Measurements from ENCODE around the gene CTNND2.
"Not testable (repeated sequence)": the region's sequence is repeated elsewhere in the genome, so short reads cannot be mapped to it uniquely, and the experiment has no call there.

CTNND2 gene

DNA sequence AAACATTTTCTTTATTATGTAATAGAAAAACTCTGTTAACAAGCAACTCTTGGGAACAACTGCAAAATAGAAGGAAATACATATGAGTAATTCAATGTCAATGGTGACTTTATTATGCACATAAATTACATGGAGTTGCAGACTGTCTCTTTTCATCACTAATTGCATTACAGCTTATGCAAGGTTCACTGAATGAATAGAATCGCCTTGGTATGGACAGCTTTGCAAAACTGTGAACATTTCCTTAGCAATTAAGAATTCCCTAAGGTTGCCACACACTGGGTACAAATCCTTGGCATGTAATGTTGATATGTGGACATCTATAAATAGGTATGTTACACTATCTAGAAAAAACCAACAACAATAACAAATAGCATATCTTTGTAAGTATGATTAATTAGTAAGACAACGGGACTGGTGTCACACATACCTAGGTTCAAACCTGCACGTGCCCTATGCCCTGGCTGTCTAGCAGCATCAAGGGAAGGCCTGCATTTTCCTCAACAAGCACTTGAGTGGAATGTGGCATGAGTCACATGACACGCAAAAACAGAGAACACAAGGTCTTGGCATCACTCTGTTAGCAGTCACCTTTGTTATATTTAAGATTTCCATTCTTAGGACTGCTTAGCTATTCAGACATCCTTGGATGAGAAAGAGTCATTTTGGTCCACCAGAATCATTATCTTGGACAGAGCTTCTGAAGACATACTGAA lies 263.9 kb downstream of the CTNND2 start:
- no peaks in the 10 kb centered on the region for H3K27me3 ChIP-seq (ENCODE audit: insufficient read depth, low read length)
- no peak overlapping the region for H3K27ac ChIP-seq (ENCODE audit: low read depth, low read length)
- H3K36me3 ChIP-seq (ENCODE audit: insufficient read depth, low read length) = no peaks in the 10 kb centered on the region
- no peak overlapping the region for H3K4me3 ChIP-seq (ENCODE audit: low read depth, low read length)
- H3K4me1 ChIP-seq (ENCODE audit: control insufficient read depth, insufficient read depth, low read length, unreplicated experiment) = no peaks in the 10 kb centered on the region
- no peak overlapping the region for H2AFZ ChIP-seq (ENCODE audit: low read length, unreplicated experiment)
- no peaks in the 10 kb centered on the region for H3K79me2 ChIP-seq (ENCODE audit: control insufficient read depth, insufficient read depth, low read length, unreplicated experiment)

GRCh38 chr5:11622785-11623184 lies 281.5 kb downstream of the CTNND2 start:
- Histone ChIP-seq H3K79me2 (ENCODE audit: control insufficient read depth, insufficient read depth, low read length, unreplicated experiment) (no peaks in the 10 kb centered on the region), H3K4me1 (ENCODE audit: control insufficient read depth, insufficient read depth, low read length, unreplicated experiment) (no peaks in the 10 kb centered on the region), H2AFZ (ENCODE audit: low read length, unreplicated experiment) (no peak overlapping the region), H3K27ac (ENCODE audit: low read depth, low read length) (no peak overlapping the region), H3K36me3 (ENCODE audit: insufficient read depth, low read length) (no peaks in the 10 kb centered on the region), H3K4me3 (ENCODE audit: low read depth, low read length) (no peak overlapping the region), H3K27me3 (ENCODE audit: insufficient read depth, low read length) (no peaks in the 10 kb centered on the region)

DNA sequence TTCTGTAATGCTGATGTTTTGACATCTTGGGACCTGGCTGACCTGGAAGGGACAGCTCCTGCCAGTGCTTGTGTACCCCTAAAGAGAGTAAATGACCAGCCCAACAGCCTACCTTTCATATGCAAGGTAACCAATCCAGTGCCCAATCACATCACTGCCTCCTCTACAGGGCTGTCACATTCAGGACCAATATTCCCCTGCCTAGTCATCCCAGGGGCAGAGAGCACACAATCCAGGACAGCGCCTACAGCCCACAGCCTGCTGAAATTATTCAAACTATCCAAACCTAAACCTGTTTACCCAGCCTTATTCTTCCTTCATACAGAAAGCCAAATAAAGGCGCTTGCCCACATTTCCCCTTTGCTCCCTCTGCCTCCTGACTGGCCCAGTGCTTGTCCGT lies 284.1 kb downstream of the CTNND2 start:
- no peaks in the 10 kb centered on the region for H3K27me3 ChIP-seq (ENCODE audit: insufficient read depth, low read length)
- H3K79me2 ChIP-seq (ENCODE audit: control insufficient read depth, insufficient read depth, low read length, unreplicated experiment) = no peaks in the 10 kb centered on the region
- H3K36me3 ChIP-seq (ENCODE audit: insufficient read depth, low read length) = no peaks in the 10 kb centered on the region
- no peak overlapping the region for H2AFZ ChIP-seq (ENCODE audit: low read length, unreplicated experiment)
- no peak overlapping the region for H3K4me3 ChIP-seq (ENCODE audit: low read depth, low read length)
- no peak overlapping the region for H3K27ac ChIP-seq (ENCODE audit: low read depth, low read length)
- H3K4me1 ChIP-seq (ENCODE audit: control insufficient read depth, insufficient read depth, low read length, unreplicated experiment) = no peaks in the 10 kb centered on the region

GRCh38 chr5:11619339-11620024 lies 284.8 kb downstream of the CTNND2 start:
- Histone ChIP-seq H3K27ac (ENCODE audit: low read depth, low read length) (no peak overlapping the region), H3K79me2 (ENCODE audit: control insufficient read depth, insufficient read depth, low read length, unreplicated experiment) (no peaks in the 10 kb centered on the region), H2AFZ (ENCODE audit: low read length, unreplicated experiment) (no peak overlapping the region), H3K4me1 (ENCODE audit: control insufficient read depth, insufficient read depth, low read length, unreplicated experiment) (no peaks in the 10 kb centered on the region), H3K4me3 (ENCODE audit: low read depth, low read length) (no peak overlapping the region), H3K27me3 (ENCODE audit: insufficient read depth, low read length) (no peaks in the 10 kb centered on the region), H3K36me3 (ENCODE audit: insufficient read depth, low read length) (no peaks in the 10 kb centered on the region)

DNA sequence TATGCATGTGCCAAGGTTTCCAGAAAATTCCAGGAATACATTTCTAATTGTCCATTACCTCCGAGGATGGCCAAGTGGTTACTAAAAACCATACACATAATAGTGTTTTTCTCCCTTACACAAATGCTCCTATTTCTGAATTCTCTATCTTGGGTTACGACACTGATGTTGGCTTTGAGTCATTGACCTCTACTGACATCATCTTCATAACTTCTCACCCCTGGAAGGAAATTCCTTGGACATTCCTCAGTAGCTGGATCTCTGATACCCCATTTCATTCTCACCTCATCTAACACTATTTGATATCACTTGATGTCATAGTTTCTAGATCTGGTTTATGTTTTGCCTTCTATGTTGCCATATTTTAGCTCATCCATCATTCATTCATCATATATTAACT lies 287.2 kb downstream of the CTNND2 start:
- no peak overlapping the region for H3K27ac ChIP-seq (ENCODE audit: low read depth, low read length)
- H3K79me2 ChIP-seq (ENCODE audit: control insufficient read depth, insufficient read depth, low read length, unreplicated experiment) = no peaks in the 10 kb centered on the region
- H3K4me3 ChIP-seq (ENCODE audit: low read depth, low read length) = no peak overlapping the region
- H3K36me3 ChIP-seq (ENCODE audit: insufficient read depth, low read length) = no peaks in the 10 kb centered on the region
- no peak overlapping the region for H2AFZ ChIP-seq (ENCODE audit: low read length, unreplicated experiment)
- H3K4me1 ChIP-seq (ENCODE audit: control insufficient read depth, insufficient read depth, low read length, unreplicated experiment) = no peaks in the 10 kb centered on the region
- no peaks in the 10 kb centered on the region for H3K27me3 ChIP-seq (ENCODE audit: insufficient read depth, low read length)

- not testable (repeated sequence) for H3K4me3 ChIP-seq (ENCODE audit: low read depth, low read length); H3K4me1 ChIP-seq (ENCODE audit: control insufficient read depth, insufficient read depth, low read length, unreplicated experiment); H3K27me3 ChIP-seq (ENCODE audit: insufficient read depth, low read length); H3K27ac ChIP-seq (ENCODE audit: low read depth, low read length); H2AFZ ChIP-seq (ENCODE audit: low read length, unreplicated experiment); H3K79me2 ChIP-seq (ENCODE audit: control insufficient read depth, insufficient read depth, low read length, unreplicated experiment); H3K36me3 ChIP-seq (ENCODE audit: insufficient read depth, low read length)
These were observed 287.6 kb downstream of the CTNND2 start for GRCh38 chr5:11616624-11617023.

DNA sequence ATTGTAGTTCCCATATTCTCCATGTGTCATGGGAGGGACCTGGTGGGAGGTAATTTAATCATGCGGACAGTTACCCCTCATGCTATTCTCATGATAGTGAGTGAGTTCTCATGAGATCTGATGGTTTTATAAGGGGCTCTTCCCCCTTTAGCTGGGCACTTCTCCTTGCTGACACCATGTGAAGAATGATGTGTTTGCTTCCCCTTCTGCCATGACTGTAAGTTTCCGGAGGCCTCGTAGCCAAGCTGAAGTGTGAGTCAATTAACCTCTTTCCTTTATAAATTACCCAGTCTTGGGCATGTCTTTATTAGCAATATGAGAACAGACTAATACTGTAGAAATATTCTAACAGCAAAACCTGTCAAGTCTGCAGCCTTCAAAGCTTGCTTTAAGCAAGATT lies 293.2 kb downstream of the CTNND2 start:
- Histone ChIP-seq H3K4me3 (ENCODE audit: low read depth, low read length) (no peak overlapping the region), H3K36me3 (ENCODE audit: insufficient read depth, low read length) (no peaks in the 10 kb centered on the region), H3K4me1 (ENCODE audit: control insufficient read depth, insufficient read depth, low read length, unreplicated experiment) (no peaks in the 10 kb centered on the region), H3K27ac (ENCODE audit: low read depth, low read length) (no peak overlapping the region), H3K27me3 (ENCODE audit: insufficient read depth, low read length) (no peaks in the 10 kb centered on the region), H3K79me2 (ENCODE audit: control insufficient read depth, insufficient read depth, low read length, unreplicated experiment) (no peaks in the 10 kb centered on the region), H2AFZ (ENCODE audit: low read length, unreplicated experiment) (no peak overlapping the region)

- no peaks in the 10 kb centered on the region for H3K79me2 ChIP-seq (ENCODE audit: control insufficient read depth, insufficient read depth, low read length, unreplicated experiment)
- H3K27ac ChIP-seq (ENCODE audit: low read depth, low read length) = no peak overlapping the region
- no peaks in the 10 kb centered on the region for H3K36me3 ChIP-seq (ENCODE audit: insufficient read depth, low read length)
- no peak overlapping the region for H3K4me3 ChIP-seq (ENCODE audit: low read depth, low read length)
- H3K27me3 ChIP-seq (ENCODE audit: insufficient read depth, low read length) = no peaks in the 10 kb centered on the region
- H3K4me1 ChIP-seq (ENCODE audit: control insufficient read depth, insufficient read depth, low read length, unreplicated experiment) = no peaks in the 10 kb centered on the region
- H2AFZ ChIP-seq (ENCODE audit: low read length, unreplicated experiment) = no peak overlapping the region
These were observed 294.5 kb downstream of the CTNND2 start for GRCh38 chr5:11609570-11610303.

GRCh38 chr5:11608530-11608929 lies 295.7 kb downstream of the CTNND2 start:
- no peaks in the 10 kb centered on the region for H3K79me2 ChIP-seq (ENCODE audit: control insufficient read depth, insufficient read depth, low read length, unreplicated experiment)
- no peak overlapping the region for H3K4me3 ChIP-seq (ENCODE audit: low read depth, low read length)
- H3K4me1 ChIP-seq (ENCODE audit: control insufficient read depth, insufficient read depth, low read length, unreplicated experiment) = no peaks in the 10 kb centered on the region
- no peaks in the 10 kb centered on the region for H3K36me3 ChIP-seq (ENCODE audit: insufficient read depth, low read length)
- no peak overlapping the region for H3K27ac ChIP-seq (ENCODE audit: low read depth, low read length)
- H2AFZ ChIP-seq (ENCODE audit: low read length, unreplicated experiment) = no peak overlapping the region
- no peaks in the 10 kb centered on the region for H3K27me3 ChIP-seq (ENCODE audit: insufficient read depth, low read length)

DNA sequence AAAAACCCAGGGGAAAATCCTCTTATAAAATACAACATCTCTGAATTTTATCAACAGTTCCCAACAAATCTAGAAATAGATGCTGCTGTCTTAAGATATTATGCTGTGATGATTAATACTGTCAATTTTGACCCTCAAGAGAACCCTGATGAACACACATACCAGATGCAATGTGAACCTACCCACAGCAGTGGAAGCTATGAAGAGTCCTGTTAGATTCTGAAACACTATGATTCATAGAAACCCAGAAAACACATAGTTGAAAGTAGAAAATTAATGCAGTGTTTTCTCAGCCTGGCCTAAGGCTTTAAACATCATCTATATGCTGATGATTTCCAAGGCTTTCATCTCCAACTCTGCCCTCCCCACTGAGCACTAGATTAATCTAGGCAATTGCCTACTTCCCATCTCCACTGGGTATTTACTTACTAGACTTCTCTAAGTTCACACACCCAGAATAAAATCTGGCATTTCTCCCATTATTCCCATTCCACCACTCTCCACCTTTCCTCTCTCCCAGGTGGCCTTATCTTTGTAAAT lies 296.2 kb downstream of the CTNND2 start:
- Histone ChIP-seq H3K36me3 (ENCODE audit: insufficient read depth, low read length) (no peaks in the 10 kb centered on the region), H3K27me3 (ENCODE audit: insufficient read depth, low read length) (no peaks in the 10 kb centered on the region), H2AFZ (ENCODE audit: low read length, unreplicated experiment) (no peak overlapping the region), H3K4me1 (ENCODE audit: control insufficient read depth, insufficient read depth, low read length, unreplicated experiment) (no peaks in the 10 kb centered on the region), H3K27ac (ENCODE audit: low read depth, low read length) (no peak overlapping the region), H3K79me2 (ENCODE audit: control insufficient read depth, insufficient read depth, low read length, unreplicated experiment) (no peaks in the 10 kb centered on the region), H3K4me3 (ENCODE audit: low read depth, low read length) (no peak overlapping the region)
